Measurements from ENCODE around the gene VEGFB.

The VEGFB gene, protein sequence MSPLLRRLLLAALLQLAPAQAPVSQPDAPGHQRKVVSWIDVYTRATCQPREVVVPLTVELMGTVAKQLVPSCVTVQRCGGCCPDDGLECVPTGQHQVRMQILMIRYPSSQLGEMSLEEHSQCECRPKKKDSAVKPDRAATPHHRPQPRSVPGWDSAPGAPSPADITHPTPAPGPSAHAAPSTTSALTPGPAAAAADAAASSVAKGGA

GRCh38 chr11:64233913-64234586 is at the start of gene VEGFB:
Gene VEGFB (plus strand): TSS chr11:64234584. CDS start chr11:64234834, 250 bp downstream.
- TF ChIP-seq, protein P1, sequence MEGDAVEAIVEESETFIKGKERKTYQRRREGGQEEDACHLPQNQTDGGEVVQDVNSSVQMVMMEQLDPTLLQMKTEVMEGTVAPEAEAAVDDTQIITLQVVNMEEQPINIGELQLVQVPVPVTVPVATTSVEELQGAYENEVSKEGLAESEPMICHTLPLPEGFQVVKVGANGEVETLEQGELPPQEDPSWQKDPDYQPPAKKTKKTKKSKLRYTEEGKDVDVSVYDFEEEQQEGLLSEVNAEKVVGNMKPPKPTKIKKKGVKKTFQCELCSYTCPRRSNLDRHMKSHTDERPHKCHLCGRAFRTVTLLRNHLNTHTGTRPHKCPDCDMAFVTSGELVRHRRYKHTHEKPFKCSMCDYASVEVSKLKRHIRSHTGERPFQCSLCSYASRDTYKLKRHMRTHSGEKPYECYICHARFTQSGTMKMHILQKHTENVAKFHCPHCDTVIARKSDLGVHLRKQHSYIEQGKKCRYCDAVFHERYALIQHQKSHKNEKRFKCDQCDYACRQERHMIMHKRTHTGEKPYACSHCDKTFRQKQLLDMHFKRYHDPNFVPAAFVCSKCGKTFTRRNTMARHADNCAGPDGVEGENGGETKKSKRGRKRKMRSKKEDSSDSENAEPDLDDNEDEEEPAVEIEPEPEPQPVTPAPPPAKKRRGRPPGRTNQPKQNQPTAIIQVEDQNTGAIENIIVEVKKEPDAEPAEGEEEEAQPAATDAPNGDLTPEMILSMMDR (IDR thresholded peaks at IDR 0.05), result no peak
- no peaks in the 10 kb centered on the region for H3K9me3 Mint-ChIP-seq
- peaks cover 35% of the 10 kb centered on the region for H3K4me1 Mint-ChIP-seq
- H3K27ac Mint-ChIP-seq, result no peak within 1 kb of the TSS
- peak within 1 kb of the TSS; percentile 86 for H3K4me3 Mint-ChIP-seq
- peaks cover 8% of the 10 kb centered on the region for H3K36me3 Mint-ChIP-seq (ENCODE audit: low read depth)
- peaks cover 15% of the 10 kb centered on the region for H3K27me3 Mint-ChIP-seq (ENCODE audit: low read depth, poor library complexity)
- DNase-seq, result peak; percentile 74

- peaks cover 10% of the 10 kb centered on the region for H3K36me3 Mint-ChIP-seq (ENCODE audit: low read depth)
- peaks cover 50% of the 10 kb centered on the region for H3K4me1 Mint-ChIP-seq
- DNase-seq, result no peak
- TF ChIP-seq, protein P1 (IDR thresholded peaks at IDR 0.05), result no peak
- H3K4me3 Mint-ChIP-seq, result peak overlapping the region; percentile 93
- H3K27ac Mint-ChIP-seq, result peak overlapping the region; percentile 99
- H3K27me3 Mint-ChIP-seq (ENCODE audit: low read depth, poor library complexity), result no peaks in the 10 kb centered on the region
- H3K9me3 Mint-ChIP-seq, result no peaks in the 10 kb centered on the region
Measured at GRCh38 chr11:64185175-64185692, 49.1 kb upstream of the VEGFB start.

DNA sequence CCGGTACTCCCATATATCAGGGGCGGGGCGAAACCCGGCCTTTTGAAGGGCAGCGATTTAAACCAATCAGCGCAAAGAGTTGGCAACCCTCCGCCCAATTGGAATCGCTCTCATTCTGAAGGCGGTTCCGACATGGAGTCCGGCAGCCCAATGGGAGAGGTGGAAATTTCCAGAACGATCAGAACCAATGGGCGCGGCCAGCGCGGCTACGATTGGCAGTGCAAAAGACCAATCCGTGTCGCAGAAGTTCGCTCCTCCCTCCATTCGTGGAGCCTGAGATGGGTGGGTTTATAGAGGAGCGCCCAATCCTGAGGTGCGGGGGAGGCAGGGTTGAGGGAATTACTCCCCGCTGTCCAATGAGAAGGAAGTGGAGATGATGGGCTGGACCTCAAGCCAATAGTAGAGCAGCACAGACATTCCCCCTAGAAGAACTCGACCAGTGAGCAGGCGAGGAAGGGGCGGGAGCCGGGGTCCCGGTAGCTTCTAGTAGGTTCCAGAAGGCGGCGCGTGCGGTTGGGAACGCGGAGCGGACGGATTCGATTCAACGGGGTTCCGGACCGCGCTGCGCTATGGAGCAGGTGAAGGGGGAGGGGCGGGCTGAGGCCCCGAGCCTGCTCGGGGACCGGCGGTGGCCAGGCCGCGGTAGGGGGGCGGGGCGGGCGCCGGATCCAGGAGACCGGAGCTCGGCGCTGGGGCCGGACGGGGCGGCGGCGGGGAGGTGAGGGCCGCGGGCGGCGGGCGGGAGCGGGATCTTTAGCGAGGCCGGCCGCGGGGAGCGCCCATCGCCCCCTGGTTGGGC is 48.5 kb upstream of the VEGFB start, which contains the start of gene STIP1:
TSS of gene STIP1 (plus strand) at position 479 of the 799 bp plus-strand sequence. CDS start at position 570, 91 bp downstream.
- DNase-seq, result peak; percentile 98
- Mint-ChIP-seq H3K4me1 (peaks cover 44% of the 10 kb centered on the region), H3K4me3 (peak within 1 kb of the TSS; percentile 93), H3K27ac (peak within 1 kb of the TSS; percentile 99), H3K36me3 (ENCODE audit: low read depth) (peaks cover 16% of the 10 kb centered on the region), H3K27me3 (ENCODE audit: low read depth, poor library complexity) (no peaks in the 10 kb centered on the region), H3K9me3 (no peaks in the 10 kb centered on the region)
- TF ChIP-seq, protein P1 (IDR thresholded peaks at IDR 0.05), result no peak

GRCh38 chr11:64186492-64187165 is 47.8 kb upstream of the VEGFB start:
- H3K27ac Mint-ChIP-seq, result no peak overlapping the region
- no peaks in the 10 kb centered on the region for H3K27me3 Mint-ChIP-seq (ENCODE audit: low read depth, poor library complexity)
- peaks cover 36% of the 10 kb centered on the region for H3K4me1 Mint-ChIP-seq
- no peak for DNase-seq
- TF ChIP-seq, protein P1 (IDR thresholded peaks at IDR 0.05), result no peak
- H3K4me3 Mint-ChIP-seq, result no peak overlapping the region
- H3K36me3 Mint-ChIP-seq (ENCODE audit: low read depth), result peaks cover 17% of the 10 kb centered on the region
- no peaks in the 10 kb centered on the region for H3K9me3 Mint-ChIP-seq

- DNase-seq, result no peak
- Mint-ChIP-seq H3K4me3 (no peak overlapping the region), H3K36me3 (ENCODE audit: low read depth) (peaks cover 64% of the 10 kb centered on the region), H3K9me3 (no peaks in the 10 kb centered on the region), H3K4me1 (peaks cover 5% of the 10 kb centered on the region), H3K27ac (no peak overlapping the region), H3K27me3 (ENCODE audit: low read depth, poor library complexity) (no peaks in the 10 kb centered on the region)
- TF ChIP-seq, protein P1 (IDR thresholded peaks at IDR 0.05), result no peak
Measured at GRCh38 chr11:64192434-64192833, 42.0 kb upstream of the VEGFB start.
